HepG2 (cell line): ENCODE results near the gene TMBIM1. TPM values are rescaled to one million over a fixed set of nuclear protein-coding genes. Genes with fewer than 3 reads are reported as not detected.

Experiments
- ATAC-seq: fragments of 200-7000 bp; cut with Tn5 transposase; 3 replicates; pipeline ENCODE4 v1.9.1; 2020; ENCODE audit warnings: mild to moderate bottlenecking, moderate library complexity
- BruUV-seq: library from RNA; stranded (reverse); fragments of 400-500 nt; replicated peaks from 2 replicates; lab custom pipeline; 2021; lab: Mats Ljungman, UMichigan
- CTCF ChIA-PET: fragments of 300-600 bp; formaldehyde crosslinking; extraction: SDS; loops from one replicate; lab custom pipeline; 2021; ENCODE audit warnings: low total read pairs, inconsistent platforms, low intra/inter-chr PET ratio; lab: Yijun Ruan, JAX
- POLR2A ChIA-PET: fragments of 350-600 bp; sonication (Branson Sonifier 250); formaldehyde crosslinking; loops from one replicate; lab custom pipeline; 2020; ENCODE audit warnings: antibody characterized with exemption, inconsistent platforms; lab: Yijun Ruan, JAX
- DNase-seq: peaks from one replicate; pipeline ENCODE4 v3.0.0-alpha.2; 2015; ENCODE audit warnings: low spot score
- FAIRE-seq: peaks from 3 replicates; lab custom pipeline; 2011; peaks lifted over from hg19 to GRCh38; lab: Jason Lieb, UNC
- H2AFZ ChIP-seq: one replicate; pipeline ENCODE4 v1.6.1; 2011; ENCODE audit warnings: low read length, inconsistent platforms
- H3K27ac ChIP-seq: fragments of 300-600 bp; 3 replicates; pipeline ENCODE4 v1.8.0; 2011; ENCODE audit warnings: mixed run types, mild to moderate bottlenecking, mixed read lengths, low read length, inconsistent platforms; ENCODE audit not compliant: insufficient read depth; ENCODE audit errors: extremely low read length
- H3K27me3 ChIP-seq, 2 experiments: fragments of 200-600 bp in 1 of 2; 2 replicates in 1 of 2; 3 replicates in 1 of 2; pipeline versions ENCODE4 v1.6.0 to v1.8.0; 2011; ENCODE audit warnings: low read length in 2 of 2, mild to moderate bottlenecking in 2 of 2, moderate library complexity in 2 of 2, inconsistent platforms in 1 of 2; ENCODE audit not compliant: insufficient read depth in 2 of 2, control insufficient read depth in 1 of 2
- H3K36me3 ChIP-seq, 2 experiments: fragments of 200-600 bp in 1 of 2; replicated peaks in 1 of 2; 2 replicates in 1 of 2; 3 replicates in 1 of 2; pipeline versions ENCODE4 v1.5.1 to v1.8.0; 2011; ENCODE audit warnings: low read length in 2 of 2, inconsistent platforms in 1 of 2; ENCODE audit not compliant: insufficient read depth in 2 of 2, control insufficient read depth in 1 of 2
- H3K4me1 ChIP-seq: 2 replicates; pipeline ENCODE4 v1.5.1; 2012; ENCODE audit warnings: low read length, inconsistent platforms; ENCODE audit not compliant: insufficient read depth
- H3K4me2 ChIP-seq: 2 replicates; pipeline ENCODE4 v1.6.0; 2011; ENCODE audit warnings: low read depth, low read length, inconsistent platforms
- H3K4me3 ChIP-seq, 3 experiments: fragments of 200-600 bp in 1 of 3; sonication (generic), shearing (Covaris generic) in 1 of 3; replicated peaks in 1 of 3; 2 replicates each; pipeline ENCODE4 v1.5.1; 2011 to 2016; ENCODE audit warnings: low read length in 3 of 3, inconsistent platforms in 2 of 3, low read depth in 2 of 3, mild to moderate bottlenecking in 2 of 3, control low read depth in 1 of 3, mixed read lengths in 1 of 3; ENCODE audit not compliant: insufficient read depth in 1 of 3
- H3K79me2 ChIP-seq: one replicate; pipeline ENCODE4 v1.6.1; 2011; ENCODE audit warnings: low read length, inconsistent platforms; ENCODE audit not compliant: insufficient read depth
- H3K9ac ChIP-seq: 2 replicates; pipeline ENCODE4 v1.6.0; 2011; ENCODE audit warnings: mild to moderate bottlenecking, low read depth, low read length, inconsistent platforms; ENCODE audit not compliant: insufficient read depth
- H3K9me3 ChIP-seq: 2 replicates; pipeline ENCODE4 v1.5.1; 2012; ENCODE audit warnings: mild to moderate bottlenecking, low read length
- H4K20me1 ChIP-seq: 2 replicates; pipeline ENCODE4 v1.6.0; 2011; ENCODE audit warnings: inconsistent platforms, mild to moderate bottlenecking, low read length, moderate library complexity; ENCODE audit not compliant: insufficient read depth
- BHLHE40 ChIP-seq: IDR thresholded peaks from 2 replicates; pipeline ENCODE4 v1.6.1; 2011; ENCODE audit warnings: low read length, improper control_type of control experiment
- KDM1A ChIP-seq: IDR thresholded peaks from 2 replicates; pipeline ENCODE4 v1.6.1; 2016; ENCODE audit warnings: missing compliant biosample characterization
- KDM5B ChIP-seq: sonication (generic); formaldehyde crosslinking; IDR thresholded peaks from 2 replicates; pipeline ENCODE4 v1.4.0; 2020; ENCODE audit warnings: missing genetic modification reagents, mild to moderate bottlenecking, borderline replicate concordance
- PTBP1 ChIP-seq: fragments of 200-400 bp; formaldehyde crosslinking; IDR thresholded peaks from 2 replicates; pipeline ENCODE4 v1.6.1; 2018; ENCODE audit warnings: low read length, low read depth; ENCODE audit not compliant: poor library complexity, severe bottlenecking
- RBM39 ChIP-seq: fragments of 200-400 bp; formaldehyde crosslinking; IDR thresholded peaks from one replicate; pipeline ENCODE4 v1.6.1; 2018; ENCODE audit warnings: antibody characterized with exemption, mild to moderate bottlenecking, low read depth, low read length; ENCODE audit not compliant: poor library complexity, severe bottlenecking
- RNF2 ChIP-seq: fragments of 450-650 bp; conservative IDR thresholded peaks from 2 replicates; pipeline ENCODE4 v1.6.1; 2016; ENCODE audit warnings: low read depth
- TGIF2 ChIP-seq: IDR thresholded peaks from 2 replicates; pipeline ENCODE4 v1.6.1; 2016; ENCODE audit warnings: control low read depth, missing compliant biosample characterization
- YY1 ChIP-seq: IDR thresholded peaks from 2 replicates; pipeline ENCODE4 v1.6.1; 2011; ENCODE audit warnings: low read length, low read depth, moderate library complexity, mild to moderate bottlenecking; ENCODE audit not compliant: insufficient read depth, insufficient replicate concordance
- ZNF205 ChIP-seq: IDR thresholded peaks from 2 replicates; pipeline ENCODE4 v1.6.1; 2018; ENCODE audit warnings: missing biosample characterization, missing genetic modification reagents
- ZNF24 ChIP-seq: fragments of 450-650 bp; IDR thresholded peaks from 2 replicates; pipeline ENCODE4 v1.6.1; 2017; ENCODE audit warnings: antibody characterized with exemption, mild to moderate bottlenecking
- ZNF256 ChIP-seq: sonication (generic); formaldehyde crosslinking; conservative IDR thresholded peaks from 2 replicates; pipeline ENCODE4 v1.4.0; 2020; ENCODE audit warnings: missing genetic modification reagents
- ZNF431 ChIP-seq: sonication (generic); formaldehyde crosslinking; IDR thresholded peaks from 2 replicates; pipeline ENCODE4 v1.9.0; 2022; ENCODE audit warnings: missing genetic modification reagents, low read depth, mild to moderate bottlenecking, borderline replicate concordance
- WGBS: methylation state at CpG from one replicate; pipeline ENCODE4 v1.1.6; 2017; ENCODE audit warnings: low lambda C conversion rate; 5-methylcytosine and 5-hydroxymethylcytosine counted together
- in situ Hi-C: cut with HindIII; loops from 2 replicates; pipeline ENCODE4 v1.10.0; 2017; ENCODE audit warnings: low pct_unique_long_range_greater_than_20kb; ENCODE audit not compliant: extremely low pct_ligation_motif_present
- intact Hi-C: fragments of 100-400 bp; cut with micrococcal nuclease; formaldehyde crosslinking; loops from one replicate; pipeline ENCODE4 v1.10.0; 2022; ENCODE audit not compliant: unreplicated experiment
- polyA plus RNA-seq, 8 experiments: library from polyadenylated mRNA; depleted of rRNA in 3 of 8; stranded (reverse) in 7 of 8; unstranded in 1 of 8; fragments of >200 nt; fragmentation: Illumina TruSeq in 4 of 8; extraction: Trizol in 4 of 8; gene quantifications; 2 replicates each; pipeline versions ENCODE4 v1.2.1 to v1.2.3, GENCODE V29; 2011 to 2016; ENCODE audit warnings: low read depth in 4 of 8, missing spikeins in 1 of 8, mixed read lengths in 1 of 8; ENCODE audit not compliant: insufficient read depth in 1 of 8
- total RNA-seq, 5 experiments: library from RNA; depleted of rRNA; stranded (reverse); fragments of >200 nt; fragmentation: Illumina TruSeq; extraction: Trizol; gene quantifications; 2 replicates each; pipeline ENCODE4 v1.2.3, GENCODE V29; 2016; ENCODE audit warnings: low read depth in 1 of 5
- TF ChIP-seq, protein P1 (sequence below): sonication (generic); formaldehyde crosslinking; IDR thresholded peaks from 2 replicates; pipeline ENCODE4 v1.8.0; 2022; ENCODE audit warnings: mild to moderate bottlenecking, missing genetic modification reagents; ENCODE audit not compliant: insufficient replicate concordance
- TF ChIP-seq, protein P2 (sequence below): sonication (generic); formaldehyde crosslinking; IDR thresholded peaks from 2 replicates; pipeline ENCODE4 v1.4.0; 2020; ENCODE audit warnings: missing genetic modification reagents
- TF ChIP-seq, protein P3 (sequence below): IDR thresholded peaks from 2 replicates; pipeline ENCODE4 v1.6.1; 2016; ENCODE audit warnings: low read depth

The TMBIM1 gene
- total and polyA plus RNA-seq, 2 of the 13 experiments (the other 11 are each of a cell fraction or from before 2014, with no cell fraction given): 127 to 139 TPM

DNA sequence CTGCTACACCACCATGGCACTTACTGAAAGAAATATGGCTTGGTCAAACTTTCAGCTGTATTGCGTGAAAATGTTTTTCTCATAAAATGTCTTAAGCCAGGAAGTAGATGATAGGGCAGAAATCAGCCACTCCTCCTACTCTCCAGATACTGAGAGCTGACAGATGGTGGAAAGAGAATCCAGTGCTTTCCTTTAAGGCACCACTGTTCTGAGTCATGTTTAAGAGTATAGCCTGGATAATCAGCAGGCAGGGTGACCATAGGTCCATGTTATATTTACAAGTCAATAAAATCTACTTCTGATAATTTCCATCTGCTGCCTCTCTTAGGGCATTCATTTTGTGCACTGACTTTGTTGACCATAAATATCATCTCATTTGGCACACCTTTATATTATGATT is 53.4 kb downstream of the TMBIM1 start:
- H3K9me3 ChIP-seq: no peaks in the 10 kb centered on the region
- peaks cover 28% of the 10 kb centered on the region for H3K4me1 ChIP-seq
- no peak overlapping the region for H3K4me2 ChIP-seq
- H3K36me3 ChIP-seq: peaks cover 32 to 85% of the 10 kb centered on the region in 2 experiments
- ATAC-seq (no peak), DNase-seq (no peak)
- H3K27me3 ChIP-seq: no peaks in the 10 kb centered on the region
- no peaks in the 10 kb centered on the region for H3K79me2 ChIP-seq
- TF ChIP-seq, protein P1, sequence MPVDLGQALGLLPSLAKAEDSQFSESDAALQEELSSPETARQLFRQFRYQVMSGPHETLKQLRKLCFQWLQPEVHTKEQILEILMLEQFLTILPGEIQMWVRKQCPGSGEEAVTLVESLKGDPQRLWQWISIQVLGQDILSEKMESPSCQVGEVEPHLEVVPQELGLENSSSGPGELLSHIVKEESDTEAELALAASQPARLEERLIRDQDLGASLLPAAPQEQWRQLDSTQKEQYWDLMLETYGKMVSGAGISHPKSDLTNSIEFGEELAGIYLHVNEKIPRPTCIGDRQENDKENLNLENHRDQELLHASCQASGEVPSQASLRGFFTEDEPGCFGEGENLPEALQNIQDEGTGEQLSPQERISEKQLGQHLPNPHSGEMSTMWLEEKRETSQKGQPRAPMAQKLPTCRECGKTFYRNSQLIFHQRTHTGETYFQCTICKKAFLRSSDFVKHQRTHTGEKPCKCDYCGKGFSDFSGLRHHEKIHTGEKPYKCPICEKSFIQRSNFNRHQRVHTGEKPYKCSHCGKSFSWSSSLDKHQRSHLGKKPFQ (CRISPR knock-in tag): no peak
- TF ChIP-seq, all 625 proteins: peak for 0
- intact Hi-C loops (no loop called here), in situ Hi-C loops (no loop called here)
- FAIRE-seq: no peak
- no peaks in the 10 kb centered on the region for H4K20me1 ChIP-seq
- no peak overlapping the region for H3K9ac ChIP-seq
- no peak overlapping the region for H2AFZ ChIP-seq
- POLR2A ChIA-PET: interaction anchor here (1.1 to 1.2 kb wide), 2 partner anchors 8 to 31 kb away, joined by 3 to 4 read pairs; partner anchors contain the start of genes AAMP and PNKD
- BruUV-seq: no TSS peak
- WGBS: 100% methylated on average over 1 of the region's 1 CpG
- no peak overlapping the region for H3K27ac ChIP-seq
- H3K4me3 ChIP-seq: no peak overlapping the region
- CTCF ChIA-PET: interaction anchor here (1.2 kb wide), 1 partner anchor 52 kb away, joined by 3 read pairs; no protein-coding TSS in a partner anchor

DNA sequence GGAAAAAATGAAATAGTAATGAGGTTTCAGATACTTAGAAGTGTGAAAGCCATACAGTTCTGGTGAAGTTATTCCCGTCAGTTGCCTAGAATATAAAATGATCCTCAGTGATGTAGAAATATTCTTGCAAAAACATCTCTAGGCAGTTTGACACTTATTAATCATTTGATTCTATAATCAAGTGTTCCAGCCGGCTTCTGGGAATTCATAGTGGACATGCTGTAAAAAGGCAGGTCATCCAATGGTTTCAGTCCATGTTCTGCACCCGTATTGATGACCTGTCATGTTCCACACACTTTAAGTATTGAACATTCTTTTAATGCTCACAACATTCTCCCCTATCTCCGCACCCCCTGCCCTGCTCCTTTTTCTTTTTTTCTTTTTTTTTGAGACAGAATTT is 55.5 kb downstream of the TMBIM1 start:
- H3K79me2 ChIP-seq: no peaks in the 10 kb centered on the region
- ChIA-PET CTCF (no interaction called here), POLR2A (no interaction called here)
- H3K27me3 ChIP-seq: no peaks in the 10 kb centered on the region
- ATAC-seq (no peak), FAIRE-seq (no peak), DNase-seq (no peak)
- H3K9ac ChIP-seq: no peak overlapping the region
- no peak overlapping the region for H3K4me2 ChIP-seq
- H4K20me1 ChIP-seq: no peaks in the 10 kb centered on the region
- no peaks in the 10 kb centered on the region for H3K9me3 ChIP-seq
- BruUV-seq: no TSS peak
- WGBS: 96% methylated on average over 4 of the region's 4 CpGs
- no peak overlapping the region for H3K4me3 ChIP-seq
- peaks cover 23% of the 10 kb centered on the region for H3K4me1 ChIP-seq
- H3K27ac ChIP-seq: no peak overlapping the region
- intact Hi-C loops: no loop called here
- H3K36me3 ChIP-seq: peaks cover 36 to 86% of the 10 kb centered on the region in 2 experiments
- in situ Hi-C loops: no loop called here
- no peak overlapping the region for H2AFZ ChIP-seq
- TF ChIP-seq, protein P2, sequence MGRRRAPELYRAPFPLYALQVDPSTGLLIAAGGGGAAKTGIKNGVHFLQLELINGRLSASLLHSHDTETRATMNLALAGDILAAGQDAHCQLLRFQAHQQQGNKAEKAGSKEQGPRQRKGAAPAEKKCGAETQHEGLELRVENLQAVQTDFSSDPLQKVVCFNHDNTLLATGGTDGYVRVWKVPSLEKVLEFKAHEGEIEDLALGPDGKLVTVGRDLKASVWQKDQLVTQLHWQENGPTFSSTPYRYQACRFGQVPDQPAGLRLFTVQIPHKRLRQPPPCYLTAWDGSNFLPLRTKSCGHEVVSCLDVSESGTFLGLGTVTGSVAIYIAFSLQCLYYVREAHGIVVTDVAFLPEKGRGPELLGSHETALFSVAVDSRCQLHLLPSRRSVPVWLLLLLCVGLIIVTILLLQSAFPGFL (CRISPR knock-in tag): no peak
- no peak for TF ChIP-seq TGIF2 (CRISPR knock-in tag)
- TF ChIP-seq YY1: no peak
- TF ChIP-seq BHLHE40: no peak
- TF ChIP-seq RNF2: no peak
- TF ChIP-seq ZNF256 (CRISPR knock-in tag): no peak
- TF ChIP-seq ZNF24: no peak
- TF ChIP-seq, protein P3, sequence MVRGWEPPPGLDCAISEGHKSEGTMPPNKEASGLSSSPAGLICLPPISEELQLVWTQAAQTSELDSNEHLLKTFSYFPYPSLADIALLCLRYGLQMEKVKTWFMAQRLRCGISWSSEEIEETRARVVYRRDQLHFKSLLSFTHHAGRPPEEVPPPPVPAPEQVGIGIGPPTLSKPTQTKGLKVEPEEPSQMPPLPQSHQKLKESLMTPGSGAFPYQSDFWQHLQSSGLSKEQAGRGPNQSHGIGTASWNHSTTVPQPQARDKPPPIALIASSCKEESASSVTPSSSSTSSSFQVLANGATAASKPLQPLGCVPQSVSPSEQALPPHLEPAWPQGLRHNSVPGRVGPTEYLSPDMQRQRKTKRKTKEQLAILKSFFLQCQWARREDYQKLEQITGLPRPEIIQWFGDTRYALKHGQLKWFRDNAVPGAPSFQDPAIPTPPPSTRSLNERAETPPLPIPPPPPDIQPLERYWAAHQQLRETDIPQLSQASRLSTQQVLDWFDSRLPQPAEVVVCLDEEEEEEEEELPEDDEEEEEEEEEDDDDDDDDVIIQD: no peak
- TF ChIP-seq KDM1A: no peak
- TF ChIP-seq PTBP1: no peak
- no peak for TF ChIP-seq ZNF431 (CRISPR knock-in tag)
- no peak for TF ChIP-seq KDM5B (CRISPR knock-in tag)
- TF ChIP-seq ZNF205 (CRISPR knock-in tag): no peak
- TF ChIP-seq RBM39: no peak
